ENCODE data around the gene PLPP1.
A peak's percentile ranks its signal among the peaks of the same experiment; 100 is the strongest.

The PLPP1 gene

DNA sequence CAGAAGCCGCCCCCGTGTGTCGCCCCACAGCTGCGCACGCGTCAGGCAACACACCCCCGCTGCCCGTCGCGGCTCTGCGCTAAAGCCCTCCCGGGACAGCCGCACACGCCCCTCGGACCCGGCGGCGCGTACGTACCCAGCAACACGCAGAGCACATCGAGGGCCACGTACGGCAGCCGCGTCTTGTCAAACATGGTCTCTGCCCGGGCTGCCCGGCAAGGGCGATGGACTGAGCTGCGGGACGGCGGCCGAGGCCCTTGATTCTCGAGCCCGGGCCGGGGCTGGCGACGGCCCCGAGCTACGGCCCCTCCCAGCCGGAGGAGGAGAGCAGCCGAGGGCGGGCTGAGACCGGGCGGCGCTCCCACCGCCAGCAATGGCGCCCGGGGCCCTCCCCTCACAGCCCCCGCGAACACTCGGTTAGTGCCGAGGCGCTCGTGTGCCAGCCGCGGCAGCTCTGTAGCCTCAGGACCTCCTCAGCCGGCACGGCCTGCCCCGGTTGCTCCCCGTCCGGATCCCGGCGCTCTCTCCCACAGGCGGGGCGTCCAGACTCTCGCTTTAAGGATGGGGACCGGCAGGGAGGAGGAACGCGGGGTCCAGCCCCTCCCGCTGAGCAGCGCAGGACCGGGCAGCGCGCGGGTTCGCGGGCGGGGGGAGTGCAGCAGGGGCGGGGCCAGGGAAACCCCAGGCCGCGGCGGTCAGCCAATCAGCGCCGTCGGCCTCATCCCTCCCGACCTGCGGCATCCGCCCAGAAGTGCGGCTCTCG, at the start of gene PLPP1:
Gene PLPP1, minus strand, starts transcription at position 529 of the 763 bp plus-strand sequence. Its CDS starts 335 bp downstream, at position 194.
- peak; percentile 67 for DNase-seq

DNA sequence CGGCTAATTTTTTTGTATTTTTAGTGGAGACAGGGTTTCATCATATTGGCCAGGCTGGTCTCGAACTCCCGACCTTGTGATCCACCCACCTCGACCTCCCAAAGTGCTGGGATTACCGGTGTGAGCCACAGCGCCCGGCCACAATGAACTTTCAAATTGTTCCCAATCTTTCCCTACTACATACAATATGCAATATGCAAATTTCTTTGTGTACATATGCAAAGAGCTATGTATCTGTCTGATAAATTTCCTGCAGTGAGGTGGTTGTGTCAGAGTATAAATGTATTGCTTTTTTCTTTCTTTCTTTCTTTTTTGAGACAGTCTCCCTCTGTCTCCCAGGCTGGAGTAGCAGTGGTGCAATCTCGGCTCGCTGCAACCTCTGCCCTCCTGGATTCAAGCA, 48.8 kb upstream of the PLPP1 start:
- no peak for DNase-seq

DNA sequence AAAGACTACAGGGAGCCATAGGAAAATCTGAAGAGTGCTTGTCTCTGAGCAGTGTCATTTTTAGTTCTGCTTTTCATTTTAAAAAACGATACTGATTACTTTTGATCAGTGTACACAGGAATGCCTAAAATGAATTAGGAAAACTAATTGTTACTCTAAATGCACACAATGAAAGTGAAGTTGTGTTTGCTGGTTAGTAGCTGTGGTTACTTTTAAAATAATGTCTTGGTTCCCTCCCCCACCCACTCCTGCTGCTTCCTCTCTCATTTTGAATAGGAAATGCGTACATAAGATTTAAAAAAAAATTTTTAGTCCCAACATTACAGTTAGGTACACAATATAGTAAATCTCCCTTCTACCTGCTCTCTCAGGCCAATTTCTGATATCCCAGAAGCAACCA, 47.5 kb upstream of the PLPP1 start:
- DNase-seq = no peak

DNA sequence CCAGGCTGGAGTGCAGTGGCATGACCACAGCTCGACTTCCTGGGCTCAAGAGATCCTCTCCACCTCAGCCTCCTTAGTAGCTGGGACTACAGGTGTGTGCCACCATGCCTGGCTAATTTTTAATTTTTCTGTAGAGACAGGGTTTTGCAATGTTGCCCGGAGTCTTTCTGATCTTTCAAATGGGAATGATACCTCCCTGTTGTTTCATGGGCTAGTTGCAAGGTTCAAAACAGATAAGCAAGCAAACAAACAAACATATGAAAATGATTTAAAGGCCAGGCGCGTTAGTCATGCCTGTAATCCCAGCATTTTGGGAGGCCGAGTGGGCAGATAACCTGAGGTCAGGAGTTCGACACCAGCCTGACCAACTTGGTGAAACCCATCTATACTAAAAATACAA, 45.3 kb upstream of the PLPP1 start:
- no peak for DNase-seq

DNA sequence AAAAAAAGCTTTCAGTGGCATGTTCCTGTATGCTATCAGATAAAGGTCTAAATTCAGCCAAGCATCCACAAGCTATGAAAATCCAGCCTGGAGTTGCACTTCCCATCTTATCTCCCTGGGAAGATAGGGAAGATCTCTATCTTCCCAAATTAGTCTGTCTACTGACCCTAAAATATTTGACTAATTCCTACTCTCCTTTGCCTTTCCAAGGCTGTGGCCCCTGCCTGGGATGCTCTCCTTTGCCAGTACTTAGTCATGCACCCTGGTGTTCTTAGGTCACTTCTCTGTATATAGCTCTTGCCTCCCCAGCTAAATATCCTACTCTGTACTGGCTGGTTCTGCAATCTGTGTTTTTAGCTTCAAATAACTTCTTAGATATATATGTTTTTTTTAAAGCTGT, 44.0 kb upstream of the PLPP1 start:
- no peak for DNase-seq

DNA sequence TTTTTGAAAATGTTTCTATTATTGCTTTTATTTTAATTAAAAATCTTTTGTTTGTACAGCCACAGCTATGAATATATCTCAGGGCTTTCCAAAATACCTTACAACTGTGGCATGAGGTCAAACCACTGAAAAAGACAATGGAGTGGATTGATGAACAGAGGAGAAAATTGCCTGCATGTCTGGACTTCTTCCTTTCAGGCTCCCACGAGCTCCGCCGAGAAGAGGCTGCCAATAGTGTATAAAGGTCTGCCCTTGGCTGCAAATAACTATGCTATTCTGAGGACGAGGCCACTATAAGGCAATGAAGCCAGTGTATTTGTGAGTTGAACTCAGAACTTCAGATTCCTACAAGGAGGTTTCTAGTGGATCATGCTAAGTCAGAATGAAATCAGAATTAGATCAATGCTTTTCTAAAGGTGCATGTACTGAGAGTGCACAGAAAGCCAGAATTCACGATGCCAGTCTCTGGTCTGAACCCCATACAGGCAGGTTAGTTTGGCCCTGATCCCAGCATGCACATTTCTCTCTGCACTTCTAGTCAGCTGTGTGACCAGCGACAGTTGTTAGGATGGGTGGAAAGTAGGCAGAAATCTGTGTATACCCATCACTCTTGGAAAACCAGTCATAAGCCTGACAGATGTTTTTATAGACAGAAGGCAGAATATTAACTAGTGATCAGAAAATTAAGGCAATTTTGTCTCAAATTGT, 42.7 kb upstream of the PLPP1 start:
- peak; percentile 51 for DNase-seq

DNA sequence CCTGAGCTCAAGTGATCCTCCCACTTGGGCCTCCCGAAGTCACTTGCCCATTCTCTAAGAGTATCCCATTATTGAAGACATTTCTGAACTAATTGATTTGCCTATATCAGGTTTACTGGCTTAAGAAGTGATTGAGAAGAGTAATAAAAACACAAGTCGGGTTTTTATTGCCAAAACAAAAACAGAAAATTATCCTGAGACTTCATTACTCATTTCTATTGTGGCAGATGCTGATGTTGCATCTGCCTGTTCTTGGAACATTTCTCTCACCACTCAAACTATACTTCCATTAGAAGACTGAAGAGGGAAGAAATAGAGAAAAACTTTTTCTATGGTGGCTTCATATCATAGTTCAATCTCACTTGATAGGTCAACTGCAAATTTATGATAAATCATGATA, 41.9 kb upstream of the PLPP1 start:
- no peak for DNase-seq

DNA sequence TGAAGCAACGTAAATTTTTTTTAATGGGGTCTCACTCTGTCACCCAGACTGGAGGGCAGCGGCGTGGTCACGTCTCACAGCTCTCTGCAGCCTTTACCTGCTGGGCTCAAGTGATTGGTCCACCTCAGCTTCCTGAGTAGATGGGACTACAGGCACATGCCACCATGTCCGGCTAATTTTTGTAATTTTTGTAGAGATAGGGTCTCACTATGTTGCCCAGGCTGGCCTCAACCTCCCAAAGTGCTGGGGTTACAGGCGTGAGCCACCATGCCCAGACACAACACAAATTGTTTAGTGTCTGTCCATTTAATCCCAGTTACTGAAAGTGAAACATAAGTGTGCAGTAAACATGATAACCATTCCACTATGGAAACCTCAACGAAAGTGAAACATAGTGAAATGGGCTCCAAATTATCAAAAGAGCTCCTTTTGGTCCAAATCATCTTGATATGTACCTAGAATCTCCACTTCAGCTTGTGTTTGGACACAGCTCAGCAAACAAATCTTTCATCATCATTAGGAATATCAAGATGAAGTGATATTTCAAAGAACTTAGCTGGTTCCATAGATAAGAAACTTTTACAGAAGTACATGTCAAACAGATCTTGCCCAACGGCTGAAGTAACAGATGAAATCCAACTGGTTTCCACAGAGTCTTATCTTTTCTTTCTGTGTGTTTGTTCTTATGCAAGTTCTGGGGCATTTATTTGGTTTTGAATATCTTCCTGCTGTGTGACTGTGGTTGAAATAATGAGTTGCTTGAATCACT, 41.2 kb upstream of the PLPP1 start:
- DNase-seq = no peak

DNA sequence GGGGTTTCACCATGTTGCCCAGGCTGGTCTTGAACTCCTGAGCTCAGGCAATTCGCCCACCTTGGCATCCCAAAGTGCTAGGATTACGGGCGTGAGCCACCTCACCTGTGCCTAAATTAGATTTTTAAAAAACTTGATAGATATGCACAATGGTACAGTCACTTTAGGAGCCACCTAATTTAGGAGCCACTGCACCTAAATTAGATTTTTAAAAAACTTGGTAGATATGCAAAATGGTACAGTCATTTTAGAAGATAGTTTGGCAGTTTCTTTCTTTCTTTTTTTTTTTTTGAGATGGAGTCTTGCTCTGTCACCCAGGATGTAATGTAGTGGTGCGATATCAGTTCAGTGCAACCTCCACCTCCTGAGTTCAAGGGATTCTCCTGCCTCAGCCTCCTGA, 37.8 kb upstream of the PLPP1 start:
- no peak for DNase-seq

DNA sequence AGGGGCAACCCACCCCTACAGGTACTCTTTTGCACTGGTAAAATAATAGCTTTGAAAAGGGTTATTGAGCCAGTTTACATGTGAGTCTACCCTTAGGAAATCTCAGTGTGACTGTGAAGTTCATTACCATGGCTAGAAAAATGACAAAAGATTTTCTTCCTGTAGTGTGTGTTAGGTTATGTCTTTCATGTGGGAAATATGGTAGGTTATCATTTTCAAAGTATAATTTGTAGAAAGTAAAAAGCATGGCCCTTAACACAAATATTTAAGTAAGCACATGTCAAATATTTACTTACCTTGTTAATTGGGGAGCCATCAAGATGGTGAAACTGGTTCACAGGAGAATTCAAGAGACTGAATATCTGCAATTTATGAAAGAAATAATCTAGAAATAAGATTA, 37.3 kb upstream of the PLPP1 start:
- DNase-seq = no peak

DNA sequence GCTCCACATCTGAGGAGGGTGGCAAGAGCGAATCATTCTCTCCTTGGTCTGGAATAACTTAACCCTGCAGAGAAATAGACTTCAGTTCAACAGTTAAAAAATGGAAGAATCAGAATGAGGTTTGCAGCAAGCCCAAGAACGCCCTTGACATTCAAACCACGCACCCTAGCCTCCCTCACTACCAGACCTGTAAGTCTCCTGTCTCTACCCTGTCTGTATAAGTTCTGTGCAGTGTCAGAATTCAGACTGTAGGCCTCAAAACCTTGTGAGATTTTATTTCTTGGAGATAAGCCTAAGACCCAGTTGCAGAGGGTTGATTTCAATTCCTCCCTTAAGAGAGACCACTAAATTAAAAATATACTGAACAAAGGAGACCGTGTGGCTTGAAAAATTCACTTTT, 35.8 kb upstream of the PLPP1 start:
- no peak for DNase-seq

DNA sequence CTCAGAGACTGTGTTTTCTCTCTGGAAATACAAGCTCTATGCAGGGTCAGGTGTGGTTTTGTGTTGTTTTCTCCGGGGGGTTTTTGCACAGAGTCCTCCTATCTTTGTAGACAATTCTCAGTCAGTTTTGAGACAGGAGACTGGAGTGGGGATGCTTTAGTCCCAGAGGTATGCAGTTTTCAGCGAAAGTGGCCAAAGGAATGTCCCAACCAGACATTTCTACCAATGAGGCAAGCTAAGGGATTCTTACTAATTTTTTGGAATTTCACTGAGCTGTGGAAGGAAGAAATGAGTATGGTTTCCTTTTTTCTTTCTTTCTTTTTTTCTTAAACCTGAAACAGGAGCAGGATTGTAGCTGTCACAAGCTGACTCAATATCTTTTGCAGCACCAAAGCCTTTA, 35.3 kb upstream of the PLPP1 start:
- no peak for DNase-seq

DNA sequence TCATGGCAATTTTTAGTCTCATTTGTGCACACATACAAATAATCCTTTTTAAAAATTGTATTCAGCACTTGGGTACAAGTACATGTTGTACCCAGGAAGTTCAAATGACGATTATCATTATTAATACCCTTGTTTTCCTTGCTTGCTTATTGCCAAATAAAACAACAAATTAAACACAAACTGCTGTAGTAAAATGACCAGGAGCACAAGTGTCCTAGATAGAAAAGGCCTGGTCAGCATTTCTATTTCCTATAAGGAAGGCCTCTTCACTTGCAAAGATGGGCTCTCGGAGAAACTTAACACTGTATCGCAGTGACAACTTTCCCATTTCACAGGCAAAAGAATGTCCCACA, 34.7 kb upstream of the PLPP1 start:
- DNase-seq = no peak

DNA sequence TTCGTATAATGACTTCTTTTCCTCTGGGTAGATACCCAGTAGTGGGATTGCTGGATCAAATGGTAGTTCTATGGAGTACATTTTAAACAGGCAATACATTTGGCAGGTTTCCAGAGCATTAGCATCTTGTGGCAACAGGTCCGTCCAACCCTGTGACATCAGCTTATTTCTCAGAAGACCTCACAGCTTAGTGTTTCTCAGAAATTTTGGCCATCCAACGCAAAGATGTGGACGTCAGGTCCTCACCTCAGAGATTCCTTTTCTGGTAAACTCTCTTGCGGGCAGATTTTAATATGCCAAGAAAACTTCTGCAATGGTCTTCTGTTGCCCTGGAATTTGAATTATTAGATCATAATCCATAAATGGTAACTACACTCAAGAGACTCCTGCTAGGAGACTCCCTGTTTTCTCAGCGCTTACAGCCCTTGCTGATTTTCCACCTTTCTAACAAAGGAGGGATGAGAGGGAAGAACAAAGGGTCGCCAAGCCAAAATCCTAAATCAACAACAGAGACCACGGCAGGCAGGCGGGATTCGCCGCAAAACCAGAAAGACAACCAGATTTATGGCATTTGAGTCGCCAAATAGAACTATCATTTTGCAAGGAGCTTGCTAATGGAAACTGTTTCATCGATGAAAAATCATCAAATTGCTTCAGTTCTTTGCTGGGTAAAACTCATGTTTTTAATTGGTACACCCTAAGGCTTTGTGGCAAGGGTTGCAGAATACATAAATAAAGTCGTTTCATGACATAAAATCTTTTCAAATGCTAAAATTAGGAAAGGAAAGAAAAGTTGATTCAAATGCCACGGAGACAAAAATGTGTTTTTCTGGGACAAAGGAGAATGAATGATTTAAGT, 34.1 kb upstream of the PLPP1 start:
- no peak for DNase-seq

DNA sequence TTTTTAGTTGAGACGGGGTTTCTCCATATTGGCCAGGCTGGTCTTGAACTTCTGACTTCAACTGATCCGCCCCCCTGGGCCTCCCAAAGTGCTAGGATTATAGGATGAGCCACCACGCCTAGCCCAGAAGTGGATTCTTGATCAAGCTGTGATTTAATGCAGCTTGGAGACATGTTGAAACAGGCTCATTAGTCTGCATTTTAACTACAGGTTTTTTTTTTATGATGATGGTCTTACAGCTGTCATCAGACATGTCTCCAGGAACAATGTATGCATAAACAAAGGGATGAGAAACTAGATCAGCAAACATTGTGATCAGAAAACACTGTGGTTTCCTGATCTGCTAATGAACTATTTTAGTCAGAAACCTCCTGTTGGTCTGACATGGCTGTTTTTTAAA, 30.0 kb upstream of the PLPP1 start:
- peak; percentile 7 for DNase-seq

DNA sequence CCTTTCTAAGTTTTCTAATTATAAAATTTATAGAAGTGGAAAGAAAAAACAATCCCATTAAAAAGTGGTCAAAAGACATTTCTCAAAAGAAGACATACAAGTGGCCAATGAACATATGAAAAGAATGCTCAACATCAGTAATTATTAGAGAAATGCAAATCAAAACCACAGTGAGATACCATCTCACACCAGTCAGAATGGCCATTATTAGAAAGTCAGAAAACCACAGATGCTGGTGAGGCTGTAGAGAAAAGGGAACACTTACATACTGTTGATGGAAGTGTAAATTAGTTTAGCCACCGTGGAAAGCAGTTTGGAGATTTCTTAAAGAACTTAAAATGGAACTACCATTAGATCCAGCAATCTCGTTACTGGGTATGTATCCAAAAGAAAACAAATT, 23.7 kb upstream of the PLPP1 start:
- no peak for DNase-seq

DNA sequence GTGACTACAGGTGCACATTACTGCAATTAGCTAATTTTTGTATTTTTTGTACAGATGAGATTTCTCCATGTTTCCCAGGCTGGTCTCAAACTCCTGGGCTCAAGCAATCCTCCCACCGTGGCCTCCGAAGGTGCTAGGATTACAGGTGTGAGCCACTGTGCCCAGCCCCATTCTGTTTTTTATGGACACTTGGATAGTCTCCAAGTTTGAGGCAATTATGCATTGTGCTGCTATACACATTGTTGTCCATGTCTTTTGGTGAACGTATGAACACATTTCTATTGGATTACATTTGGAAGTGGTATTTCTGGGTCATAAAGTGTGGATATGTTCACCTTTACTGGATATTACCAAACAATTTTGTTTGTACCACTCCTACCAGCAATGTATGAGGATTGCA, 22.4 kb upstream of the PLPP1 start:
- peak; percentile 41 for DNase-seq

DNA sequence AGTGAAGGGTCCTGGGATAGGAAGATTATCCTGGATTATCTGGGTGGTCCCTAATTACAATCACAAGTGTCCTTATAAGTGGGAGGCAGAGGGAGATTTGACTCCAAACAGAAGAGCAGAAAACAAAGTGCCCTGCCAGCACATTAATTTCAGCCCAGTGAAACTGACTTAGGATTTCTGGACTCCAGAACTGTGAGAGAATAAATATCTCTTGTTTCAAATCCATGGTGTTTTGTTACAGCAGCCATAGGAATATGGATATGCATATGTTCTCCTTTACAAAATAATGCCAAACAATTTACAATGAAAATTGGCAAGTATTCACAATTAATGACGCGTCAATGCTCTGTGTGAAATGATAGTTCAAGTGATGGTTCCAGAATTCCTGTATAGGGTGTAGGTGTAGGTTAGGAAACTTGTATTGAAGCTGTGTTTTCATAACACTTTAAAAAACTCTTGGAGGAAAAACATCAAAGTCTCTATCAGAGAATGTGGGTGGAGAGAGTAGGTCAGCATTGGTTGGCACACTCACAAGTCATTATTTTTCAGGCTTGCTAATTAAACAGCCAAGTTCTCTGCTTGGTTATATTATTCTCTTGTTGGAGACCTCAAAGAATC, 19.9 kb upstream of the PLPP1 start:
- DNase-seq = no peak

DNA sequence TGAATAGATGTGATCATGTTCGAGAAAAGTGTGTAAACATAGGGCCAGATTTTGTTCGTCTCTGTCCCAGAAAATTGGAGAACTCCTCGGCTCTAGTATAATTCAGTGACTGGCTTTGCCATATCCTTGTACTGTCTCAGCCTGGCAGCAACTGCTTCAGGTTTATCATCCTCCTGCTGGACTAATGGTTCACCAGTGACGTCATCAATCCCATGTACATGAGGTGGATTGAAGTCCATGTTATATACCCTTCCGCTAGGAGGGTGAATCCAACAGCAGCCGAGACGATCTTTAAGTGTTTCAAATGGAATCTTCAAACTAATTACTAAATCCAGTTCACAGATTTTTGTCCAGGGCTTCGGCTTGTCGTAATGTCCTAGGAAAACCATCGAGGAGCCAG, 17.1 kb upstream of the PLPP1 start:
- DNase-seq = no peak

DNA sequence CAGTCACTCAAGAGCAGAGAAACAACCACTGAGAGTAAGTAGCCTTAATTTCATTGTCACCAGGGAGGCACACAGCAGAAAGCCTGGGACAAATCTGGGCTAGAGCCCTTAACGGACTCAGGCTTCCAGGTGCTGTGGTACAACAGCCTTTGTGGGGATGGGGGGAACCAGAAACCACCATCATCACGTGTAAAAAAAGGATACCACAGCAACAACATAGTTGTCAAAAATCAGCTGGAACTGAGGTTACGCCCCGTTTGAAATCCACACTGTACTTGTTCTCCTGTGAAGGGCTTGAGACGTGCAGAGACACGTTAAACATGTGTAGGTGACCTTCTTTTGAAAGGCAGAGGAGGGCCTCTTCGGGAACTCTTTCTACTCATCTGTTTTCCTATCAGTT, 16.6 kb upstream of the PLPP1 start:
- peak; percentile 14 for DNase-seq

DNA sequence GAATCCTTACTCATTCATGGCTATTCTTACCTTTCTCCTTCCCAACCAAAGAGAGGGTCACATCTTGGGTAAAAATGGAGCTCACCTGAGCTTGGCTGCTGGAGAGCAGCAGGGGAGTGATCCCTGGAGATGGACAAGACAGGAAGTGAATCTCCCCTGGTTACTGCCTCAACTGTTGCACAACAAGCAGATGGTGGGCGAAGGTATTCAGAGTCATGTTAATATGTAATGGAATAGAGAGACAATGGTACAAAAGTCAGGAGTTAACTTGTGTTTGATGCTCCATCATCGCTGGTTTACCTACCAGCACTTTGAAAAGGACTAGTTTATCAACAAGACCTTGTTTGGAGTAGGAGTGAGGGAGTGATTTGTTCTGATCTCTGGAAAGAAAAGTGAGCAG, 13.0 kb upstream of the PLPP1 start:
- no peak for DNase-seq

DNA sequence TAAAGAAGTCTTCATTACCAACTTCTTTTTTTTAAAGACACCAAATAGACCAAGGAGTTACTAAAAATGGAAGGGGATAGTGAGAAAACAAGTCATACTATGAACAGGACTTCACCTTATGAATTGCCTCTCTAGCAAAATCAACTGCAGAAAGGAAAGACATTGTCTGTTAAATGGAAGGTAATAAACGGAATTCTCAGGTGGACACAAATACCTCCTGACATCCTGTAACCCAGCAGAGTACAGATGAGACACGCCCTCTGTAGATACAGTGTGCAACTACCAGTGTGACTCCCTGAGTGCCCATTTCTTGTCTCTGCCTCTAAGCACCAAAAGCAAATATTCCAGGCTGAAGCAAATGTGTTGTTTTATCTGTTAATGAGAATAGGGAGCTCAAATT, 12.2 kb upstream of the PLPP1 start:
- no peak for DNase-seq

DNA sequence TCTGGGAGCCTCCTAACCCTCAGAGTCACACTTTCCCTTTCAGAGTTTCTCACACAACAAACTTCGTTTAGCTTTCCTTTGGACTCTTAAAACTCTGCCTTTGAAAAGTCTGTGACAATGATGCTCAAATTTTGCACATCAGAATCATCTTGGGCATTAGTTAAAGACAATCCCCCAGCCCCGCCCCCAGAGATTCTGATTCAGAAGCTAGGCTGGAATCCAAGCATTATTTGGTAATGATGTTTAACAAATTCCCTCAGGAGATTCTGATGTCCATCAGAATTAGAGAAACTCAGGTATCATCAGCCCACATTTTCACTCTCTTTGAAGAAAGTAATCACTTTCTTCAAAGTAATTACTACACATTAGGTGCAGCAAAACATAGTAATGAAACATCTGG, 9.6 kb upstream of the PLPP1 start:
- DNase-seq = no peak
